Cortex of kidney (tissue), 1 donor: Measurements from ENCODE around the gene FNDC3B.

Experiments used
- DNase-seq: peaks from one replicate; lab custom pipeline; 2025; lab: John Stamatoyannopoulos, UW

Gene FNDC3B

GRCh38 chr3:172261054-172261453 is 221.7 kb downstream of the FNDC3B start:
- DNase-seq = no peak

GRCh38 chr3:172262991-172263608 is 223.7 kb downstream of the FNDC3B start:
- DNase-seq = no peak

- no peak for DNase-seq
These were observed 224.6 kb downstream of the FNDC3B start for GRCh38 chr3:172263781-172264486.

- no peak for DNase-seq
These were observed 226.7 kb downstream of the FNDC3B start for GRCh38 chr3:172266103-172266502.

- no peak for DNase-seq
These were observed 229.0 kb downstream of the FNDC3B start for GRCh38 chr3:172268425-172268824.

- DNase-seq = no peak
These were observed 229.5 kb downstream of the FNDC3B start for GRCh38 chr3:172268868-172269267.

- DNase-seq = no peak
These were observed 231.3 kb downstream of the FNDC3B start for GRCh38 chr3:172270557-172271166.

- no peak for DNase-seq
These were observed 232.1 kb downstream of the FNDC3B start for GRCh38 chr3:172271386-172271976.

- no peak for DNase-seq
These were observed 233.3 kb downstream of the FNDC3B start for GRCh38 chr3:172272698-172273097.

GRCh38 chr3:172273378-172273777 is 234.0 kb downstream of the FNDC3B start:
- DNase-seq = no peak

GRCh38 chr3:172274906-172275305 is 235.5 kb downstream of the FNDC3B start:
- DNase-seq = no peak

GRCh38 chr3:172275586-172275985 is 236.2 kb downstream of the FNDC3B start:
- no peak for DNase-seq

GRCh38 chr3:172276103-172276502 is 236.7 kb downstream of the FNDC3B start:
- no peak for DNase-seq

- DNase-seq = no peak
These were observed 237.8 kb downstream of the FNDC3B start for GRCh38 chr3:172277151-172277652.

GRCh38 chr3:172279191-172279640 is 239.8 kb downstream of the FNDC3B start:
- DNase-seq = no peak

GRCh38 chr3:172279974-172280373 is 240.6 kb downstream of the FNDC3B start:
- no peak for DNase-seq

GRCh38 chr3:172280406-172281051 is 241.2 kb downstream of the FNDC3B start:
- DNase-seq = no peak

- no peak for DNase-seq
These were observed 242.5 kb downstream of the FNDC3B start for GRCh38 chr3:172281884-172282283.

- no peak for DNase-seq
These were observed 243.5 kb downstream of the FNDC3B start for GRCh38 chr3:172282850-172283249.

- no peak for DNase-seq
These were observed 244.5 kb downstream of the FNDC3B start for GRCh38 chr3:172283841-172284357.

- no peak for DNase-seq
These were observed 246.5 kb downstream of the FNDC3B start for GRCh38 chr3:172285844-172286243.
